Measurements from ENCODE around the gene SLC25A5.

The SLC25A5 gene

DNA sequence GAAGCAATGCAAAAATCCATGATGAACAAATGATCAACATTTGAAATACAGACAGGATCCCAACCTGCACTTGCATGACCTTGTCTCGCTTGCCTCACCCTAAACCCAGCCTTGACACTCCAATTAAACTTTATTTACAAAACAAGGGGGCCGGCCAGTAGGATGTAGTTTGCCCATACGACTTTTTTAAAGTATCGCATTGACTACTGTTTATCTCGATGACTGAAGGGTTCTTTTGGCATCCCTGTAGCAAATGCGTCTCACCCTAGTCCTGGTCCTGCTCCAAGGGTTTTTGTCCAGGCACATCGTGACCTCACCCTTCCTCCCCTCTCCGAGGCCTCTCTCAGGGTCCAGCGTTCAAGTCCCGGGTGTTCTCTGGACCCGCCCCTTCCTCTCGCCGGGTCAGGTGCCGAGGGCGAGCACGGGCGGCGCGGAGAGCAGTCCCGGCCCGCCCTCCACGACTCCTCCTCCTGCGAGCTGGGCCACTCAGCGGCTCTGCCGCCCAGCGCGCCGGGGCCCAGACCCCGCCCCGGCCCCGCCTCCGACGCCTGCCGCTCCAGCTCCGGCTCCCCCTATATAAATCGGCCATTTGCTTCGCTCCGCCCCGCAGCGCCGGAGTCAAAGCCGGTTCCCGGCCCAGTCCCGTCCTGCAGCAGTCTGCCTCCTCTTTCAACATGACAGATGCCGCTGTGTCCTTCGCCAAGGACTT is at the start of gene SLC25A5:
Gene SLC25A5, plus strand, starts transcription at position 603 of the 709 bp plus-strand sequence. Its CDS starts 72 bp downstream, at position 675.
- Histone ChIP-seq H3K9me3 (replicated peaks in 1 of 11) (peaks cover 0 to 20% (median 12%) of the 10 kb centered on the region in 11 experiments; a peak in 15 of 22 replicates), H3K36me3 (peaks cover 20 to 29% (median 25%) of the 10 kb centered on the region in 11 experiments; a peak in 21 of 22 replicates), H3K4me1 (peaks cover 0 to 17% (median 14%) of the 10 kb centered on the region in 10 experiments; a peak in 15 of 20 replicates), H3K27me3 (no peaks in the 10 kb centered on the region), H3K4me2 (peak within 1 kb of the TSS; percentile 69 to 84 (median 79)), H3K4me3 (peak within 1 kb of the TSS; percentile 69 to 85 (median 80)), H4K20me1 (peaks cover 16 to 25% (median 19%) of the 10 kb centered on the region in 11 experiments), H3K27ac (peak within 1 kb of the TSS; percentile 85 to 99 (median 95)), H3K9ac (peak within 1 kb of the TSS; percentile 86 to 99 (median 95))
- no peak for TF ChIP-seq Cebpa-rat (IDR thresholded peaks at IDR 0.05)

DNA sequence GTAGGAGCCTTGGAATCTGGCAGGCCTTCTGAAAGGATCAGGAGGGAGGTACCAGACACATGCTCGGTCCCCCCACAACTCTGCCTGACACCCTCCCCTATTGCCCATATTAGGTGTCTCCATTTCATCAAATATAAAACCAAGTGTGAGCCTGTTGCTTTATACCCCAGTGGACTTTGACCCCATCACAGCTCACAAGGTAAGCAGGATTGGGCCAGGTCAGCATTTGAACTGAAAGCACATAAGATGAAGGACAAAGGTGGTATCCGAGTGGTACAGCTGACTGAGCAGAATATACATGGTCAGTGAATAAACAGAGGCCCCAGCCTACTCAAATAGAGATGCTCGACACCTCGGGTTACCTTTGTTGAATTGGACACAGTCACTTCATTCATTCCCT is 49.1 kb upstream of the SLC25A5 start:
- Histone ChIP-seq H3K4me2 (no peak overlapping the region), H3K9ac (no peak overlapping the region), H3K36me3 (peaks cover 0 to 37% (median 0%) of the 10 kb centered on the region in 11 experiments; a peak in 5 of 22 replicates), H4K20me1 (no peaks in the 10 kb centered on the region; a peak in 2 of 22 replicates), H3K27me3 (no peaks in the 10 kb centered on the region), H3K9me3 (replicated peaks in 1 of 11) (no peaks in the 10 kb centered on the region), H3K4me1 (no peaks in the 10 kb centered on the region; a peak in 1 of 20 replicates), H3K4me3 (no peak overlapping the region), H3K27ac (no peak overlapping the region)
- no peak for TF ChIP-seq Cebpa-rat (IDR thresholded peaks at IDR 0.05)

DNA sequence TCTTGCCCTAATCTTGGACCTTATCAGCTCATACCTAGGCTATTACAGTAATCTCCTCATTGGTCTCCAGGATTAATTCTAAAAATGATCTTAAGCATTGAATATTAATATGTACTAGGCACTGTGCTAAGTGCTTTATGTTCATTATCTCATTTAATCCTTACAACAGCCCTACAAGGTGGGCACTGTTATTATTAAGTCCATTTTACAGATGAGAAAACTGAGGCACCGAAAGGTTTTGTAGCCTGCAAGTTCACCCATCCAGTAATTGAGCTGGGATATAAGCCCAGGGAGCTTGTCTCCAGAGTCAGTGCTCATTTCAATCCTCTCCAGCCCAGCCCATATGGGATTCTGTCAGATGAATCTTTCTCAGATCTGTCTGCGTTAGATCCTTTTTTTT is 48.3 kb upstream of the SLC25A5 start:
- H4K20me1 ChIP-seq: no peaks in the 10 kb centered on the region; a peak in 2 of 22 replicates
- no peak overlapping the region for H3K4me2 ChIP-seq
- H3K9ac ChIP-seq: no peak overlapping the region
- TF ChIP-seq Cebpa-rat (IDR thresholded peaks at IDR 0.05): no peak
- H3K4me3 ChIP-seq: no peak overlapping the region
- H3K4me1 ChIP-seq: no peaks in the 10 kb centered on the region; a peak in 2 of 20 replicates
- peaks cover 0 to 37% (median 0%) of the 10 kb centered on the region in 11 experiments; a peak in 5 of 22 replicates for H3K36me3 ChIP-seq
- H3K9me3 ChIP-seq (replicated peaks in 1 of 11): no peaks in the 10 kb centered on the region
- H3K27me3 ChIP-seq: no peaks in the 10 kb centered on the region
- H3K27ac ChIP-seq: no peak overlapping the region

DNA sequence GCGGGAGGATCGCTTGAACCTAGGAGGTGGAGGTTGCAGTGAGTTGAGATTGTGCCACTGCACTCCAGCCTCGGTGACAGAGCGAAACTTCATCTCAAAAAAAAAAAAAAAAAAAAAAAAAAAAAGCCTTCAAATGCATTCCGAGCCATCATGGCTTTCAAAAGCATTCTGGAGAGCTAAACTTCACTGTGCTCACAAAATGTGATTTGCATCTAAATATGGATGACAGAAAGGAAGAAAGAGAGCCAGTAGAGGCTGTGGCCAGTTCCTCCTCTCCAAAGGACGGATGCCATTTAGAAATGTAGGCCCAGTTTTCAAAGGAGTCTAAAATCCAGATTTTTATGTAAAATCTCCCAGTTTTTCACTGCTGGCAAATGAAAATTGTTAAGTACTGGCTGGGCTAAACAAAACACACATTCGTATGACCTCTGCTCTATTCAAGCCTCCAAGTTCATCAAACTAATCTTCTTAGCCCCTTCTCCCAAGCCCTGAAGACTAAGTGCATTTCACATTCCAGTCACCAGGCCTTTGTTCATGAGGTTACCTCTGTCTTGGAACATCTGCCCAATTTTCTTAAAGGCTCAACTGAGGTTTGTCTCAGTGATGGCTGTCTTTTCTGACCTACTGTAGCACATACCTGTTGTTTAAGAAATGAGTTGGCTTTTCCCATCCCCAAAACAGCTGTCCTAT is 47.1 kb upstream of the SLC25A5 start:
- Histone ChIP-seq H3K36me3 (peaks cover 0 to 37% (median 0%) of the 10 kb centered on the region in 11 experiments; a peak in 5 of 22 replicates), H4K20me1 (no peaks in the 10 kb centered on the region; a peak in 2 of 22 replicates), H3K4me1 (peaks cover 5 to 12% (median 8%) of the 10 kb centered on the region in 10 experiments; a peak in 19 of 20 replicates), H3K4me3 (no peak overlapping the region), H3K9ac (no peak overlapping the region), H3K4me2 (no peak overlapping the region), H3K27me3 (no peaks in the 10 kb centered on the region), H3K27ac (no peak overlapping the region), H3K9me3 (replicated peaks in 1 of 11) (no peaks in the 10 kb centered on the region)
- no peak for TF ChIP-seq Cebpa-rat (IDR thresholded peaks at IDR 0.05)

DNA sequence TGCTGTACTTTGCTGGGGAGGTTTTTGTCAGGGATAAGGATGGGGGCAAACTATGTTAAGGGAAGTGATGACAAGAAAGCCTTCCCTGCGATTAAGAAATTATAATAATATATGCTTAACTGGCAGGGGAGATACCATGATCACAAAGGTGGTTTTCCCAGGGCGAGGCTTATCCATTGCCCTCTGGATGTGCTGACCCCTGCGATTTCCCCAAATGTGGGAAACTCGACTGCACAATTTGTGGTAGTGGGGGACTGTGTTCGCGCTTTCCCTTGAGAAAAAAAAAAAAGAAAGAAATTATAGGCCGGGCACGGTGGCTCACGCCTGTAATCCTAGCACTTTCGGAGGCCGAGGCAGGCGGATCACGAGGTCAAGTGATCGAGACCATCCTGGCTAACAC is 44.6 kb upstream of the SLC25A5 start:
- Histone ChIP-seq H3K4me3 (no peak overlapping the region), H3K9me3 (replicated peaks in 1 of 11) (peaks cover 0 to 4% (median 0%) of the 10 kb centered on the region in 11 experiments; a peak in 3 of 22 replicates), H3K9ac (no peak overlapping the region), H3K36me3 (peaks cover 0 to 35% (median 2%) of the 10 kb centered on the region in 11 experiments; a peak in 6 of 22 replicates), H3K27me3 (no peaks in the 10 kb centered on the region), H3K4me1 (peaks cover 24 to 33% (median 29%) of the 10 kb centered on the region in 10 experiments), H3K27ac (no peak overlapping the region), H3K4me2 (no peak overlapping the region), H4K20me1 (no peaks in the 10 kb centered on the region; a peak in 1 of 22 replicates)
- TF ChIP-seq Cebpa-rat (IDR thresholded peaks at IDR 0.05): no peak

DNA sequence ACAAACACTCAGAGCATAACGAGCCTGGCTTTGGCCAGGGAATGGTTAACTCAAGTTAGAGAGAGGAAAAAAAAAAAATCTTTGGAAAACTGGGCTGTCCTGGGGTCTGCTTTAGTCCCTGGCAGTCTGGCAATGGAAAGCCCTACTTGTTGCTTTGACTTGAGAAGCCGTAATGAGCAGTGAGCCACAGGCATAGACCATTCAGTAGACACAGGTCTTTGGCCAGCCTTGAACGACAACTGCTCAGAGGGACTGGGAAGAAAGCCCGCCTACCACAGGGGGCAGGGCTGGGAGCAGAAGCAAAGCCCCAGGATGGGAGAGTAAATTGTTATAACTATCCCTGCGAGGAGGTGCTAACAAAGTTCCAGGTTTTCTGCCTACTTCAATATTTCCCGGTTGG is 43.2 kb upstream of the SLC25A5 start:
- peaks cover 24 to 33% (median 29%) of the 10 kb centered on the region in 10 experiments for H3K4me1 ChIP-seq
- no peaks in the 10 kb centered on the region for H3K27me3 ChIP-seq
- no peak overlapping the region for H3K9ac ChIP-seq
- H3K9me3 ChIP-seq (replicated peaks in 1 of 11): peaks cover 0 to 7% (median 0%) of the 10 kb centered on the region in 11 experiments; a peak in 4 of 22 replicates
- H3K4me3 ChIP-seq: no peak overlapping the region
- no peak for TF ChIP-seq Cebpa-rat (IDR thresholded peaks at IDR 0.05)
- no peaks in the 10 kb centered on the region; a peak in 1 of 22 replicates for H4K20me1 ChIP-seq
- H3K4me2 ChIP-seq: 0 out of 22 replicates have a peak overlapping the region, but pooled peaks of 1 of the 11 experiments have one; percentile 66
- no peak overlapping the region for H3K27ac ChIP-seq
- peaks cover 0 to 34% (median 2%) of the 10 kb centered on the region in 11 experiments; a peak in 5 of 22 replicates for H3K36me3 ChIP-seq

DNA sequence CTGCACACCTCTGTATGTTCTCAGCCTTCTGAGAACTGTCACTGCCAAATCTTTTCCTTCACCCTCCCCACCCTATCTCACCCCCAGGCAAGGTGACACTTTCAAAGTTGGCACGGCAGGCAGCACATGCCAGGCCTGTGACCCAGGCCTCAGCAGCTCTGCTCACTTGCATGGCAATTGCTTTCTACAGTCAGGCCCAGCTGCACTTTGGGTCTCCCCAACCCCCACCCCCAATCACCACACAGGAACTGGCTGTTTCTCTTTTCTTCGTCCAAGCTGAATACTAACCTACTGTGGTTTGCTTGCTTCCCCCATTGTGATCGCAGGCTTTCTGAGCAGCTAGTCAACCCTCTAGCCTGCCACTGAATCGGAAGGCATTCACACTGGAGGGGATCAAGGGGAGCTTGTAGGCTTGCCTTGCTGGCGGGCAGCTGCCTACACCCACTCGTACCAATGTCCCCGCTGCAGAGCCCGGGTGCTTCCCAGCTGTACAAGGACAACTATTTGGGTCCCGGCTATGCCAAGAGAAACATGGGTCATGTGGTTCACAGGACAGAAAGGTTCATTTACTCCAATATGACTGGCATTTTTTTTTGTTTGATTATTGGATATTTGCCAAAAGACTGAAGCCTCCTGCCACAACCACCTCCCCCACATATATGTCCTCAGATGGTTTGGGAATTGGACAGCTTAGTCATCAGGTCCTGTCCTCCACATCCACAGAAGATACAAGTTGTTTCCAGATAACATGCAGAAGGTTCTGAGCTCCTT is 41.0 kb upstream of the SLC25A5 start:
- H3K9ac ChIP-seq: peak overlapping the region in 10 of 11 experiments; percentile 24 to 69 (median 49); a peak in 18 of 22 replicates
- no peak for TF ChIP-seq Cebpa-rat (IDR thresholded peaks at IDR 0.05)
- peaks cover 0 to 7% (median 0%) of the 10 kb centered on the region in 11 experiments; a peak in 4 of 22 replicates for H3K9me3 ChIP-seq (replicated peaks in 1 of 11)
- H3K4me1 ChIP-seq: peaks cover 24 to 33% (median 29%) of the 10 kb centered on the region in 10 experiments
- no peaks in the 10 kb centered on the region for H3K27me3 ChIP-seq
- H3K36me3 ChIP-seq: peaks cover 0 to 26% (median 0%) of the 10 kb centered on the region in 11 experiments; a peak in 5 of 22 replicates
- peak overlapping the region; percentile 12 to 77 (median 69); a peak in 20 of 22 replicates for H3K27ac ChIP-seq
- 0 out of 20 replicates have a peak overlapping the region, but pooled peaks of 1 of the 10 experiments have one; percentile 5 for H3K4me3 ChIP-seq
- peak overlapping the region; percentile 59 to 86 (median 70) for H3K4me2 ChIP-seq
- H4K20me1 ChIP-seq: no peaks in the 10 kb centered on the region; a peak in 1 of 22 replicates

DNA sequence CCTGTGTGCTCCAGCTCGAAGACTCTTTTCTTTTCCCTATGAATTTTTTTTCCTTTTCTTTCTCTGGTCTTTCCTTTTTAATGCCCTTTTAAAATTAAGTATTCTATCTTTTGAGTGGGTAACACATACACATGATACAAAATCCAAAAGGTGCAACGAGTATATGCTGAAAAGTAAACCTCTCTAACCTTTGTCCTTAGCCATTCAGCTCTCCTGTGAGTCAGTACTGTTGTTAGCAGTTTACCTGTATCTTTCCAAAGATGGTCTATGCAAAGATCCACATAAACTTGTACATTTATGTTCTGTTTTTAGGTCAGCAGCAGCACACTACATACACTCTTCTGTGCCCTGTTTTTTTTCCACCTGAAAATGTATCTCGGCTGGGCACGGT is 40.5 kb upstream of the SLC25A5 start:
- Histone ChIP-seq H3K4me1 (peaks cover 24 to 33% (median 29%) of the 10 kb centered on the region in 10 experiments), H3K4me3 (no peak overlapping the region), H4K20me1 (no peaks in the 10 kb centered on the region; a peak in 1 of 22 replicates), H3K27me3 (no peaks in the 10 kb centered on the region), H3K9me3 (replicated peaks in 1 of 11) (peaks cover 0 to 7% (median 0%) of the 10 kb centered on the region in 11 experiments; a peak in 4 of 22 replicates), H3K4me2 (peak overlapping the region; percentile 59 to 86 (median 70)), H3K36me3 (peaks cover 0 to 20% (median 0%) of the 10 kb centered on the region in 11 experiments; a peak in 5 of 22 replicates), H3K27ac (peak overlapping the region in 10 of 11 experiments; percentile 12 to 77 (median 70); a peak in 15 of 22 replicates), H3K9ac (peak overlapping the region in 6 of 11 experiments; percentile 40 to 69 (median 52); a peak in 10 of 22 replicates)
- TF ChIP-seq Cebpa-rat (IDR thresholded peaks at IDR 0.05): no peak
